HCT116 (cell line): Measurements from ENCODE around the gene QKI. TPM values are rescaled to one million over a fixed set of nuclear protein-coding genes. Genes with fewer than 3 reads are reported as not detected.

Experiments used
- ATAC-seq: fragments of 200-7000 bp; cut with Tn5 transposase; 2 replicates; pipeline ENCODE4 v1.9.1; 2020; ENCODE audit warnings: mild to moderate bottlenecking, moderate library complexity
- BruUV-seq: library from RNA; stranded (reverse); fragments of 400-500 nt; replicated peaks from 2 replicates; lab custom pipeline; 2021; lab: Mats Ljungman, UMichigan
- CTCF ChIA-PET: fragments of 300-600 bp; sonication (Branson Sonifier 250); formaldehyde crosslinking; loops from one replicate; lab custom pipeline; 2021; ENCODE audit warnings: antibody characterized with exemption; lab: Charles Lee
- POLR2A ChIA-PET: fragments of 300-600, 350-600 bp; sonication (Branson Sonifier 250); formaldehyde crosslinking; loops from one replicate; lab custom pipeline; 2021; ENCODE audit warnings: antibody characterized with exemption; lab: Charles Lee
- RAD21 ChIA-PET, 2 experiments: fragments of 300-600 bp; sonication (Branson Sonifier 250); formaldehyde crosslinking; loops; one replicate each; lab custom pipeline; 2023; ENCODE audit warnings: low total read pairs in 2 of 2; ENCODE audit not compliant: uncharacterized antibody in 2 of 2, unreplicated experiment in 2 of 2, low non-redundant PET in 1 of 2; lab: Charles Lee
- DNase-seq: peaks from one replicate; pipeline ENCODE4 v3.0.0-alpha.2; 2010; ENCODE audit warnings: low read depth, low spot score
- H2AFZ ChIP-seq: fragments of 200-600 bp; shearing (Covaris generic), sonication (generic); 2 replicates; pipeline ENCODE4 v1.6.1; 2017; ENCODE audit warnings: low read depth, mixed run types, mixed read lengths, antibody characterized with exemption, low read length; ENCODE audit not compliant: poor library complexity, severe bottlenecking
- H3K27ac ChIP-seq: 2 replicates; pipeline ENCODE4 v1.5.1; 2012; ENCODE audit warnings: low read depth, low read length
- H3K27me3 ChIP-seq: fragments of 200-600 bp; sonication (generic); 2 replicates; pipeline ENCODE4 v1.6.1; 2016; ENCODE audit warnings: mixed run types, low read length, mixed read lengths; ENCODE audit not compliant: insufficient read depth
- H3K36me3 ChIP-seq, 2 experiments: fragments of 200-500 bp in 1 of 2; fragments of 200-600 bp in 1 of 2; sonication (Bioruptor generic) in 1 of 2; sonication (generic) in 1 of 2; 2 replicates each; pipeline versions ENCODE4 v1.5.1 to v1.6.1; 2014 to 2016; ENCODE audit warnings: low read length in 2 of 2, inconsistent platforms in 1 of 2, mixed read lengths in 1 of 2, mixed run types in 1 of 2; ENCODE audit not compliant: insufficient read depth in 2 of 2, control insufficient read depth in 1 of 2
- H3K4me1 ChIP-seq, 2 experiments: fragments of 200-600 bp in 1 of 2; sonication (generic) in 1 of 2; 2 replicates each; pipeline versions ENCODE4 v1.5.1 to v1.6.1; 2012 to 2017; ENCODE audit warnings: low read length in 2 of 2, inconsistent platforms in 1 of 2, mild to moderate bottlenecking in 1 of 2, mixed read lengths in 1 of 2, mixed run types in 1 of 2, moderate library complexity in 1 of 2; ENCODE audit not compliant: insufficient read depth in 2 of 2, control insufficient read depth in 1 of 2
- H3K4me2 ChIP-seq: fragments of 200-600 bp; sonication (generic); 2 replicates; pipeline ENCODE4 v1.6.1; 2017; ENCODE audit warnings: mixed run types, low read length, mixed read lengths
- H3K4me3 ChIP-seq, 2 experiments: fragments of 200-600 bp in 1 of 2; sonication (generic) in 1 of 2; replicated peaks in 1 of 2; 2 replicates each; pipeline ENCODE4 v1.5.1; 2011 to 2016; ENCODE audit warnings: low read length in 2 of 2, control low read depth in 1 of 2, low read depth in 1 of 2, mild to moderate bottlenecking in 1 of 2, mixed read lengths in 1 of 2, mixed run types in 1 of 2
- H3K79me2 ChIP-seq: fragments of 200-600 bp; sonication (generic); 2 replicates; pipeline ENCODE4 v1.6.1; 2017; ENCODE audit warnings: mild to moderate bottlenecking, mixed run types, low read length, moderate library complexity, mixed read lengths; ENCODE audit not compliant: insufficient read depth
- H3K9ac ChIP-seq: fragments of 200-600 bp; sonication (generic); 2 replicates; pipeline ENCODE4 v1.6.1; 2016; ENCODE audit warnings: low read length, mixed read lengths
- H3K9me2 ChIP-seq: fragments of 200-600 bp; sonication (generic), shearing (Covaris generic); 2 replicates; pipeline ENCODE4 v1.6.1; 2017; ENCODE audit warnings: mixed run types, mild to moderate bottlenecking, moderate library complexity; ENCODE audit not compliant: insufficient read depth
- H3K9me3 ChIP-seq, 2 experiments: fragments of 200-500 bp in 1 of 2; fragments of 200-600 bp in 1 of 2; sonication (Bioruptor generic) in 1 of 2; sonication (generic) in 1 of 2; 2 replicates each; pipeline ENCODE4 v1.6.1; 2014 to 2017; ENCODE audit warnings: low read length in 2 of 2, mixed read lengths in 2 of 2, inconsistent platforms in 1 of 2, low read depth in 1 of 2, mild to moderate bottlenecking in 1 of 2, mixed run types in 1 of 2, moderate library complexity in 1 of 2; ENCODE audit not compliant: control insufficient read depth in 1 of 2, insufficient read depth in 1 of 2
- H4K20me1 ChIP-seq: fragments of 200-600 bp; sonication (generic), shearing (Covaris generic); 2 replicates; pipeline ENCODE4 v1.6.1; 2017; ENCODE audit warnings: mixed run types, mild to moderate bottlenecking, moderate library complexity; ENCODE audit not compliant: insufficient read depth
- CBX3 ChIP-seq: IDR thresholded peaks from 2 replicates; pipeline ENCODE4 v1.6.1; 2012; ENCODE audit warnings: low read depth
- CEBPB ChIP-seq: IDR thresholded peaks from 2 replicates; pipeline ENCODE4 v1.6.1; 2012; ENCODE audit warnings: low read depth
- ELF1 ChIP-seq: IDR thresholded peaks from 2 replicates; pipeline ENCODE4 v1.6.1; 2012; ENCODE audit warnings: low read depth, borderline replicate concordance
- EZH2phosphoT487 ChIP-seq: fragments of 200-600 bp; IDR thresholded peaks from 2 replicates; pipeline ENCODE4 v1.6.1; 2018; ENCODE audit warnings: antibody characterized with exemption, borderline replicate concordance
- FOSL1 ChIP-seq: IDR thresholded peaks from 2 replicates; pipeline ENCODE4 v1.6.1; 2012; ENCODE audit warnings: low read depth
- JUND ChIP-seq: IDR thresholded peaks from 2 replicates; pipeline ENCODE4 v1.6.1; 2012
- POLR2AphosphoS5 ChIP-seq: IDR thresholded peaks from 2 replicates; pipeline ENCODE4 v1.6.1; 2011; ENCODE audit warnings: mild to moderate bottlenecking, low read depth, low read length, moderate library complexity
- SRF ChIP-seq: IDR thresholded peaks from 2 replicates; pipeline ENCODE4 v1.6.1; 2012; ENCODE audit warnings: low read depth
- intact Hi-C: fragments of 100-400 bp; cut with micrococcal nuclease; formaldehyde crosslinking; loops from 2 replicates; pipeline ENCODE4 v1.10.0; 2022
- total RNA-seq: library from RNA; stranded (reverse); gene quantifications from one replicate; pipeline ENCODE4 v1.2.1, GENCODE V29; 2021; ENCODE audit not compliant: unreplicated experiment
- TF ChIP-seq, protein P1 (sequence below): IDR thresholded peaks from 2 replicates; pipeline ENCODE4 v1.6.1; 2012; ENCODE audit warnings: low read depth
- TF ChIP-seq, protein P2 (sequence below): IDR thresholded peaks from 2 replicates; pipeline ENCODE4 v1.6.1; 2011; ENCODE audit warnings: mild to moderate bottlenecking, low read length, moderate library complexity; ENCODE audit not compliant: insufficient replicate concordance; ENCODE audit errors: extremely low read depth
- TF ChIP-seq, protein P3 (sequence below): IDR thresholded peaks from 2 replicates; pipeline ENCODE4 v1.6.1; 2012
- TF ChIP-seq, protein P4 (sequence below), 3 experiments: fragments of 200-600 bp in 1 of 3; sonication (generic) in 1 of 3; IDR thresholded peaks in 2 of 3; conservative IDR thresholded peaks in 1 of 3; 2 replicates each; pipeline ENCODE4 v1.5.1; 2012 to 2017; ENCODE audit warnings: low read depth in 2 of 3, low read length in 2 of 3, antibody characterized with exemption in 1 of 3, borderline replicate concordance in 1 of 3, control low read depth in 1 of 3, mild to moderate bottlenecking in 1 of 3, mixed read lengths in 1 of 3, mixed run types in 1 of 3, moderate library complexity in 1 of 3; ENCODE audit not compliant: insufficient read depth in 1 of 3
- TF ChIP-seq, protein P5 (sequence below): IDR thresholded peaks from 2 replicates; pipeline ENCODE4 v1.6.1; 2012

The QKI gene
- total RNA-seq, 1 experiment from 2014 or later = 35.3 TPM

DNA sequence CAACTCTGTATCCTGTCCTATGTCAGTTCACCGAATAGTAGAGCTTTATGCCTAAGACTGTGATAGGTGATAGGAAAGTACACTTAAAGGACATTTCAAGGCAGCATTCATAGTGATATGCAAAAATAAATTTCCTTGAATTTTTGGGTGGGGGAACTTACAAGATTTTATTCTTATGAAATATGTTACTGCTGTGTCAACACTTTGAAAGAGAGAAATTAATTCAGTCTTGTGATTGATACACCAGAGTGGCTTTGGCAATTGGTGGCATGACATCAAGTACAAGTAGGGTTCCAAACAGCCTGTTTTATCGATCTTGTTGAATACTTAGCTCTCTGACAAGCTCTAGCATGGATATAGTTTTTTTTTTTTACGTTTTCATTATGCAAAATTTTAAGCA, 72.3 kb downstream of the QKI start:
- Histone ChIP-seq H3K27ac (no peak overlapping the region), H3K9me2 (no peaks in the 10 kb centered on the region), H2AFZ (no peak overlapping the region), H3K27me3 (no peaks in the 10 kb centered on the region), H3K4me1 (peaks cover 9 to 17% of the 10 kb centered on the region in 2 experiments), H3K9me3 (no peaks in the 10 kb centered on the region; a peak in 1 of 4 replicates), H3K4me3 (no peak overlapping the region), H3K4me2 (no peak overlapping the region), H3K79me2 (peaks cover 18% of the 10 kb centered on the region), H3K36me3 (no peaks in the 10 kb centered on the region), H3K9ac (no peak overlapping the region), H4K20me1 (no peaks in the 10 kb centered on the region)
- POLR2A ChIA-PET = no interaction called here
- intact Hi-C loops = no loop called here
- RAD21 ChIA-PET = no interaction called here
- CTCF ChIA-PET = no interaction called here
- ATAC-seq (no peak), DNase-seq (no peak)
- TF ChIP-seq, protein P1, sequence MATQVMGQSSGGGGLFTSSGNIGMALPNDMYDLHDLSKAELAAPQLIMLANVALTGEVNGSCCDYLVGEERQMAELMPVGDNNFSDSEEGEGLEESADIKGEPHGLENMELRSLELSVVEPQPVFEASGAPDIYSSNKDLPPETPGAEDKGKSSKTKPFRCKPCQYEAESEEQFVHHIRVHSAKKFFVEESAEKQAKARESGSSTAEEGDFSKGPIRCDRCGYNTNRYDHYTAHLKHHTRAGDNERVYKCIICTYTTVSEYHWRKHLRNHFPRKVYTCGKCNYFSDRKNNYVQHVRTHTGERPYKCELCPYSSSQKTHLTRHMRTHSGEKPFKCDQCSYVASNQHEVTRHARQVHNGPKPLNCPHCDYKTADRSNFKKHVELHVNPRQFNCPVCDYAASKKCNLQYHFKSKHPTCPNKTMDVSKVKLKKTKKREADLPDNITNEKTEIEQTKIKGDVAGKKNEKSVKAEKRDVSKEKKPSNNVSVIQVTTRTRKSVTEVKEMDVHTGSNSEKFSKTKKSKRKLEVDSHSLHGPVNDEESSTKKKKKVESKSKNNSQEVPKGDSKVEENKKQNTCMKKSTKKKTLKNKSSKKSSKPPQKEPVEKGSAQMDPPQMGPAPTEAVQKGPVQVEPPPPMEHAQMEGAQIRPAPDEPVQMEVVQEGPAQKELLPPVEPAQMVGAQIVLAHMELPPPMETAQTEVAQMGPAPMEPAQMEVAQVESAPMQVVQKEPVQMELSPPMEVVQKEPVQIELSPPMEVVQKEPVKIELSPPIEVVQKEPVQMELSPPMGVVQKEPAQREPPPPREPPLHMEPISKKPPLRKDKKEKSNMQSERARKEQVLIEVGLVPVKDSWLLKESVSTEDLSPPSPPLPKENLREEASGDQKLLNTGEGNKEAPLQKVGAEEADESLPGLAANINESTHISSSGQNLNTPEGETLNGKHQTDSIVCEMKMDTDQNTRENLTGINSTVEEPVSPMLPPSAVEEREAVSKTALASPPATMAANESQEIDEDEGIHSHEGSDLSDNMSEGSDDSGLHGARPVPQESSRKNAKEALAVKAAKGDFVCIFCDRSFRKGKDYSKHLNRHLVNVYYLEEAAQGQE = no peak
- TF ChIP-seq POLR2AphosphoS5 (no peak), FOSL1 (no peak), EZH2phosphoT487 (no peak), SRF (no peak), JUND (no peak), ELF1 (no peak), CBX3 (no peak), CEBPB (no peak)
- TF ChIP-seq, protein P2, sequence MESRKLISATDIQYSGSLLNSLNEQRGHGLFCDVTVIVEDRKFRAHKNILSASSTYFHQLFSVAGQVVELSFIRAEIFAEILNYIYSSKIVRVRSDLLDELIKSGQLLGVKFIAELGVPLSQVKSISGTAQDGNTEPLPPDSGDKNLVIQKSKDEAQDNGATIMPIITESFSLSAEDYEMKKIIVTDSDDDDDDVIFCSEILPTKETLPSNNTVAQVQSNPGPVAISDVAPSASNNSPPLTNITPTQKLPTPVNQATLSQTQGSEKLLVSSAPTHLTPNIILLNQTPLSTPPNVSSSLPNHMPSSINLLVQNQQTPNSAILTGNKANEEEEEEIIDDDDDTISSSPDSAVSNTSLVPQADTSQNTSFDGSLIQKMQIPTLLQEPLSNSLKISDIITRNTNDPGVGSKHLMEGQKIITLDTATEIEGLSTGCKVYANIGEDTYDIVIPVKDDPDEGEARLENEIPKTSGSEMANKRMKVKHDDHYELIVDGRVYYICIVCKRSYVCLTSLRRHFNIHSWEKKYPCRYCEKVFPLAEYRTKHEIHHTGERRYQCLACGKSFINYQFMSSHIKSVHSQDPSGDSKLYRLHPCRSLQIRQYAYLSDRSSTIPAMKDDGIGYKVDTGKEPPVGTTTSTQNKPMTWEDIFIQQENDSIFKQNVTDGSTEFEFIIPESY = no peak
- TF ChIP-seq, protein P3, sequence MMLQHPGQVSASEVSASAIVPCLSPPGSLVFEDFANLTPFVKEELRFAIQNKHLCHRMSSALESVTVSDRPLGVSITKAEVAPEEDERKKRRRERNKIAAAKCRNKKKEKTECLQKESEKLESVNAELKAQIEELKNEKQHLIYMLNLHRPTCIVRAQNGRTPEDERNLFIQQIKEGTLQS = no peak
- TF ChIP-seq, protein P4, sequence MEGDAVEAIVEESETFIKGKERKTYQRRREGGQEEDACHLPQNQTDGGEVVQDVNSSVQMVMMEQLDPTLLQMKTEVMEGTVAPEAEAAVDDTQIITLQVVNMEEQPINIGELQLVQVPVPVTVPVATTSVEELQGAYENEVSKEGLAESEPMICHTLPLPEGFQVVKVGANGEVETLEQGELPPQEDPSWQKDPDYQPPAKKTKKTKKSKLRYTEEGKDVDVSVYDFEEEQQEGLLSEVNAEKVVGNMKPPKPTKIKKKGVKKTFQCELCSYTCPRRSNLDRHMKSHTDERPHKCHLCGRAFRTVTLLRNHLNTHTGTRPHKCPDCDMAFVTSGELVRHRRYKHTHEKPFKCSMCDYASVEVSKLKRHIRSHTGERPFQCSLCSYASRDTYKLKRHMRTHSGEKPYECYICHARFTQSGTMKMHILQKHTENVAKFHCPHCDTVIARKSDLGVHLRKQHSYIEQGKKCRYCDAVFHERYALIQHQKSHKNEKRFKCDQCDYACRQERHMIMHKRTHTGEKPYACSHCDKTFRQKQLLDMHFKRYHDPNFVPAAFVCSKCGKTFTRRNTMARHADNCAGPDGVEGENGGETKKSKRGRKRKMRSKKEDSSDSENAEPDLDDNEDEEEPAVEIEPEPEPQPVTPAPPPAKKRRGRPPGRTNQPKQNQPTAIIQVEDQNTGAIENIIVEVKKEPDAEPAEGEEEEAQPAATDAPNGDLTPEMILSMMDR (IDR thresholded peaks at IDR 0.05 in 2 of 3, conservative IDR thresholded peaks at IDR 0.05 in 1 of 3; ENCODE audit: borderline replicate concordance in 1 of 3, insufficient read depth in 1 of 3, low read depth in 2 of 3, low read length in 2 of 3) = no peak
- TF ChIP-seq, protein P5, sequence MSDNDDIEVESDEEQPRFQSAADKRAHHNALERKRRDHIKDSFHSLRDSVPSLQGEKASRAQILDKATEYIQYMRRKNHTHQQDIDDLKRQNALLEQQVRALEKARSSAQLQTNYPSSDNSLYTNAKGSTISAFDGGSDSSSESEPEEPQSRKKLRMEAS = no peak
- no TSS peak for BruUV-seq
